Embryonic facial prominence (tissue), 1 donor: ENCODE data around the gene SLC29A2.
"Not testable (repeated sequence)": the region's sequence is repeated elsewhere in the genome, so short reads cannot be mapped to it uniquely, and the experiment has no call there.

Experiments used
- DNase-seq: peaks from one replicate; pipeline ENCODE4 v3.0.0-alpha.2; 2016; ENCODE audit errors: extremely low spot score

Gene SLC29A2

DNA sequence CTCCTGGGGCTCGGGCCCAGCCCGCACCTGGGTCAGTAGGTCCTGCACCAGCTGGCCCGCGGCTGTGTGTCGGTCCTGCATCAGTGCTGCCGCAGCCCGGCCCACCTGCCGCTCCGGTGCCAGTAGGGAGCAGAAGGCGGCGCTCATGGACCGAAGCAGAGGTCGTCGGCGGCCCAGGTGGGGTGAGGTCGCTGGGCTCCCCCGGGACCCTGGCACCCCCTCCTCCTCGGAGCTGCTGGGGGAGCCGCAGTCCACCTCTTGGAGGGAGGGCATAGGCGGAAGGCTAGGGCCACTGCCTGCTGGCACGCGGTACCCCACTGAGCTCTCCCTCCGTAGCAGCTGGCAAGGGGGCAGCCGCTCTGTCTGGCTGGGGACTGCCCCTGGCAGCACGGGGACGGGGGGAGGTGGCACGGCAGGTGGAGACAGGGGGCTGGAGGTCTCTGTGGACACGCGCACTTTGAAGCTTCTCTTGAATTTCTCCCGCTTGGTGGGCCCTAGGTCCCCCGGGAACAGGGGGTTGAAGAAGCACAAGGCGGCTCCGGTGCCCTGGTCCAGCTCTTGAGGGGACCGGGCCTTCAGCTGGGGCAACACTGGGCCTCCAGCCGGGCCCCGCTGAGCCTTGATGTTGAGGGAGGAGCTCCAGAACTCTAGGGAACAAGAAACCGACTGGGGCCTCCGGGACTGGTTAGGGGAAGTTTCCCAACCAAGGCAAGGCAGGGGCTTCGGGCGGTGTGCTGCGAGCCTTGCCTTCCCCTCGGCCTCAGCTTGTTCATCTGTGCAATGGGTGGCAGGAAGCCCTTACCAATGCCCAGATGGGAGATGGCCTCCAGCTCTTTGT lies 36.7 kb downstream of the SLC29A2 start:
- no peak for DNase-seq

DNA sequence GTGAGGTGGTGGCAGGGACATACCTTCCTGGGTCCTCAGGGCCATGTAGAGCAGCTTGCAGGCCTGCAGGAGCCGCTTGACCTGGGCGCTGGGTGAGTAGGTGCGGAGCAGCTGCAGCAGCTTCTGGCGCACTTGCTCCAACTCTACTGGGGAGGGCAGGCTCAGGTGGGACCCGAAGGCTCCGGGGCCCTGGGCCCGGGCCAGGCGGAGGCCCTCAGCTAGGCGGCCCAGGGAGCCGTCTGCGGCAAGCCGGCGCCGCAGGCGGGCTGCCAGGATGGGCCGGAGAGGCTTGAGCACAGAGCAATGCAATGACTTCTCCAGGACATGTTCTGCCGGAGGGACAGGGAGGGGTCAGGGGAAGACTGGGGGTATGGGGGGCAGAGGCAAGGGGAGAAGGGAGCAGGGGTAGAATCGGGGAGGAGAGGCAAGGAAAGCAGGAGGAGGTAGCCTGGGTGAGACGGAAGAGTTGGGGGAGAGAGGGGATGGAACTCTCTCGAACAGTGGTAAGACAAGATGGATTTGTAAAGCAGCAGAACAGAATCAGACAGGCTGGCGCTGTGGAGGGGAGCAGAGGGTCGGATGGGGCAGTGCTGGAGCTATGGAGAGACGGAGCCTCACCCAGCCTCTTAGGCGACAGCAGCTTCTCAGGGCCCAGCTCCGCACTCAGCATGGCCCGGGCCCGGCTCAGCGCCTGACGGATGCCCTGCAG lies 37.5 kb downstream of the SLC29A2 start:
- DNase-seq, result no peak

DNA sequence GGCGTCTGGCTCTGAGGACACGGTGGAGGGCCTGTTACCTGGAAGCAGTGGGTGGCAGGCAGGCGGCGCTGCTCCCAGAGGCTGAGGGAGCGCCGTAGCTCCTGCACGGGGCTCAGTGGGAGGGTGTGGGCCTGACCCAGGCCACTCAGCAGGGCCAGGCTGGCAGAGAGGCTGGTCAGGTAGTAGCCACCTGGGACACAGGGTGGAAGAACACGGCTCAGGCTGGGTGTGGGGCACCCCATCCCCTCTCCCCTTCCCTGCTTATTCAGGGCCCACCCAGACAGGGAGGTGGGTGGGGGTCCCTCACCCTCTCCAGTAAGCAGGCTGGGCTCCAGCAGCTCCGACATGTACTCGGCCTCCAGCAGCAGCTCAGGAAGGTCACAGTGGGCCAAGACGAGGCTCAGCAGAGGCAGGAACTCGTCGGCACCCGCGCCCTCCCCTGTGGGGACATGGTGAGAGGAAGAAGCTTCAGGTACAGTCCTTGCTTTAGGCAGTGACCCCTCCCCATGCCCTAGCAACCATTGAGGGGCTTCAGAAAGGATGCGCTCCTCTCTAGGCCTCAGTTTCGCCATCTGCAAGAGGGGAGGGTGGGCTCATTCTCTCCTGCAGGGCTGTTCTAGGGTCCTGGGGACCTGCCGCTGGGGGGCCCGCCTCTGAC lies 38.2 kb downstream of the SLC29A2 start:
- DNase-seq, result no peak

GRCh38 chr11:66332371-66333219 lies 39.0 kb downstream of the SLC29A2 start:
- no peak for DNase-seq

- DNase-seq, result no peak
Observed at GRCh38 chr11:66331542-66332370, 39.8 kb downstream of the SLC29A2 start.

- DNase-seq, result no peak
Observed at GRCh38 chr11:66330931-66331330, 40.6 kb downstream of the SLC29A2 start.

DNA sequence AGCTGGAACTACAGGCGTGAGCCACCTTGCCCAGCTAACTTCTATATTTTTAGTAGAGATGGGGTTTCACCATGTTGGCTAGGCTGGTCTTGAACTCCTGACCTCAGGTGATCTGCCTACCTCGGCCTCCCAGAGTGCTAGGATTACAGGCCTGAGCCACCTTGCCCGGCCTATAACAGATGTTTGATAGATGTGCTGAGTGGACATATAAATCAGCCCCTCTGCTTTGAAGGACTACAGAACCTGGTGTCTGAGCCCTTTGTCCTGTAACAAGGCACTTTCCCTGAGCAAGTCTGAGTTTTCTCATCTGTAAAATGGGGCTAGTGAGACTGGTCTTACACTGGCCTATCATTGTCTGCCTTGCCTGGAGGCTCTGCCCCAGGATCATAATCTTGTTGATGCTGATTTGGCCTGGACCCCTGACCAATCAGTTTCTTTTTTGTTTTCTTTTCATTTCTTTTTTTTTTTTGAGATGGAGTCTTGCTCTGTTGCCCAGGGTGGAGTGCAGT lies 42.3 kb downstream of the SLC29A2 start:
- no peak for DNase-seq

DNA sequence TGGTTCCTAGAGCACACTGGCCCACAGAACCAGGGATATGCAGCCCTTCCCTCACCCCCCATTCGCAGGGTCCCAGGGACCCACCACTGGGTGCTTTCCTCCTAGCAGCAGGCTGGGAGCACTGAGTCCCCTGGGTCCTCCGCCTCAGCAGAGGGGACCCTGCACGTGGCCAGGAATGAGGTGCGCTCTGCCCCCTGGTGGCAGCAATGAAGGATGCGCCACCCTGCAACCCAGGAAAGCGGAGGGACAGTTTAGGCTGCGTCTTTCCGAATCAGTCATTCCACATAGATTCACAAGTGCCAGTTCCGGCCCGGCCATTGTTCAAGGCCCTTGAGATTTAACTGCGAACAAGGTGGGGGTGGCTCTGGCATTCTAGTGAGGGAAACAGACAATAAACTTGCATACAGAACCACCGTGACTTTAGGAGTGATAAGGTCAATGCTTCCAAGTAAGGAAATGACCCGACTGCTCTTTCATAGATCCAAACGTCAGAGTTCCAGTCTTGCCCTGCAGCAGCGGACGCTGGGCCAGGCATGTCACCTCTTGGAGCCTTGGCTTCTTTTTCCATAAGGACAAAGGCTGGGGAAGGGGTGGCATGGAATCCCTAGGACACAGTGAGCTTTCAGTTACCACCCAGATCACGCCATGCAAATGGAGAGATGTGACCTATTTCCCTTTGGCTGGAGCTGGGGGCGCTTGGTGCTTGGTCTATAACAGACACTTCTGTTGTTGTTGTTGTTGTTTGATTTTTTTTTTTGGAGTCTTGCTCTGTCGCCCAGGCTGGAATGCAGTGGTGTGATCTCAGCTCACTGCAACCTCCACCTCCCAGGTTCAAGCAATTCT lies 43.0 kb downstream of the SLC29A2 start:
- no peak for DNase-seq

DNA sequence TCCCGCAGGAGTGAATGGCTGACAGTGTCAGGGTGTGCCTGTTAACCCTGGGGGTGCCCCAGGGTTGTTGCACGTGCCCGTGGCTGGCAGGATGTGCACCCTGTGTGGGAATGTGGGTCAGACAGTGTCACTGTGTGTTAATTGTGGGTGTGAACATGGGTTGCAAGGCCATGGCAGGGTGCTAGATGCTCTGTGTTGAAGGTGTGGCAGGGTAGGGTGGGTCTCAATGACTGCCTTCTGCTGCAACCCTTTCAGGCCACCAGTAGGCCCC lies 43.6 kb downstream of the SLC29A2 start:
- DNase-seq, result no peak

- no peak for DNase-seq
Observed at GRCh38 chr11:66327171-66328030, 44.2 kb downstream of the SLC29A2 start.

- DNase-seq, result no peak
Observed at GRCh38 chr11:66326261-66327111, 45.1 kb downstream of the SLC29A2 start.

- DNase-seq, result no peak
Observed at GRCh38 chr11:66325263-66325671, 46.3 kb downstream of the SLC29A2 start.

- no peak for DNase-seq
Observed at GRCh38 chr11:66324664-66325063, 46.9 kb downstream of the SLC29A2 start.

GRCh38 chr11:66323684-66324083 lies 47.9 kb downstream of the SLC29A2 start:
- DNase-seq, result no peak

DNA sequence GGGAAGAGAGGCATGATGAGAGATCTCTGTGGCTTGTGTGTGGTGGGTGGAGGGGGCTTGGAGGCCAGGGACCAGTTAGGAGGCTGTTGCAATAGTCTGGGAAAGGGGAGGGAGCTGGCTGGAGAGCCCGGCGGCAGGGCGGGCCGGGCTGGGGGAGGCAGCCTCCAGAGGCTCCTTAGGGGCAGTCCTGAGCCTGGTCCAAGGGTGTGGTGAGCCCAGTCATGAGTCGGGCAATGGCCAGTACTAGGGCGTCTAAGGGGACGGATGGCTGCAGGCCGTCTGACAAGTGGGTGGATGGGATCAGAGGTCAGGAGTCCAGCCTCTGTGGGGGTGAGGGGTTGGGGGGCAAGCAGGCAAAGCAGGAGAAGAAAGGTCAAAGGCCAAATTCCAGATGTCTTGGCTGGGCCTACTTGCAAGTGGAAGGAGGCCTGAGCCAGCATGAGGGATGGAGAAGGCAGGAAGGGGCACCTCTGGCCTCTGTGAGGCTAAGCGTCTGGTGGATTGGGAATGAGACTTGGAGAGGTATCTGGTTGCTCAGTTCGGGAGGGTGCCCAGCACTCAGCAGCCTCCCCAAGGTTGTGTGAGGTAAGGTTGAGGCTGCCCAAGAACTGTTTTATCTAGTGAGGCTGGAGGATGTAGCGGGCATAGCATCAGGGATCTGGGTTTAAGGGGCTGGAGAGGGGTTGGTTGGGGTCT lies 48.7 kb downstream of the SLC29A2 start:
- no peak for DNase-seq

DNA sequence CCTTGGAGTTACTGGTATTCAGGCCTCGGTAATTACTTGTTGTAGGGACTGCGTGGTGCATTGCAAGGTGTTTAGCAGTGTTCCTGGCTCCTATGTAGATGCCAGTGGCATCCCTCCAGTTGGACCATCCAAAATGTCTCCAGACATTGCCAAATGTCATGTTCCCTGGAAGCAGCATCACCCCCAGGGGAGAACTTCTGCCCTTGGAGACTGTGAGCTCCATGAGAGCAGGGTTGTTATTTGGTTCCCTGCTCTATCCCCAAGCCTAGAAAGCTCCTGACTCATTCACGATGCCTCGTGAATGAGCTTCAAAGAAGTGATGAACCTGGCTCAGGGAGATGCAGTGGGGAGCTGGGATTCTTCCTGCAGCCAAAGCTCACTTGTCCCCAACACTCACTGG lies 50.0 kb downstream of the SLC29A2 start:
- no peak for DNase-seq

DNA sequence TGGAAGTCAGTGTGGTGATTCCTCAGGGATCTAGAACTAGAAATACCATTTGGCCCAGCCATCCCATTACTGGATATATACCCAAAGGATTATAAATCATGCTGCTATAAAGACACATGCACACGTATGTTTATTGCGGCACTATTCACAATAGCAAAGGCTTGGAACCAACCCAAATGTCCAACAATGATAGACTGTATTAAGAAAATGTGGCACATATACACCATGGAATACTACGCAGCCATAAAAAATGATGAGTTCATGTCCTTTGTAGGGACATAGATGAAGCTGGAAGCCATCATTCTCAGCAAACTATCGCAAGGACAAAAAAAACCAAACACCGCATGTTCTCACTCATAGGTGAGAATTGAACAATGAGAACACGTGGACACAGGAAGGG lies 50.8 kb downstream of the SLC29A2 start:
- DNase-seq, result not testable (repeated sequence)
